NCI-H146 (cell line): ENCODE data around the gene CDC42EP1.

ENCODE experiments used
- DNase-seq: peaks from one replicate; lab custom pipeline; 2025; lab: John Stamatoyannopoulos, UW

Gene CDC42EP1

DNA sequence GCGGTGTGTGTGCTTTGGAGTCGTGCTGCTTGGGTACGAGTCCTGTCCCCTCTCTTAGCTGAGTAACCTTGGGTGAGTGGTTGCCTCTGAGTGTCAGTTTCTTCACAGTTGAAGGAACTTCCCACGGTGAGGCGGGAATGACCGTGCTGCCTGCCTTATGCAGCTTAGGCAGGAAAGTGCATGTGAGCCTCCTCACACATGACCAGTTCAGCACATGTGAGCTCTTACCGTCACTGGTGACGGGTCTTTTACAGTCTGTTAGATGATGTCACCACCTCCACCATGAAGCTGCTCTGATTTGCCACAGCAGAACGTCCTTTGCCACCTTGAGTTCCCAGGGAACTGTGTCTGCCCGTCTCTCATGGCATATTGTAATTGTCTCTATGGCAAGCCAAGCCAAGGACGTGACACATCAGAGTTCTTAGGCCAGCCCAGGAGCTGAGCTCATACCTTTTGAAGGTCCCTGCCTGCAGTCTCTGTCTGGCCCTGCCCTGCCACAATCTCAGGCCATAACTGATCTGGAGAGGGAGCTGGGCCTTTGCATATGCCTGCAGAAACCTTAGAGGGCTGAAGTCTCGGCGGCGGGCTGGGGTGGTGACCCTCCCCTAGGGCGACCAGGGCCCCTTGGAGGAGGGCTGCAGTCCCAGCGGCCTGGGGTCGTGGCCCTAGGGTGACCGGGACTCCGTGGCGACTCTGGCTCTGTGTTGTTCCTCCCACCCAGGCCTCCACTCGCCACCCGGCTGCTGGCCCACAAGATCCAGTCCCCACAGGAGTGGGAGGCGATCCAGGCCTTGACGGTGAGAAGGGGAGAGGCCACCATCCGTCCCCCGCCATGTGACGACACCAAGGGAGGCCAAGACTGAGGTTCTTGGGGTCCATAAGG lies 56.2 kb downstream of the CDC42EP1 start:
- no peak for DNase-seq

DNA sequence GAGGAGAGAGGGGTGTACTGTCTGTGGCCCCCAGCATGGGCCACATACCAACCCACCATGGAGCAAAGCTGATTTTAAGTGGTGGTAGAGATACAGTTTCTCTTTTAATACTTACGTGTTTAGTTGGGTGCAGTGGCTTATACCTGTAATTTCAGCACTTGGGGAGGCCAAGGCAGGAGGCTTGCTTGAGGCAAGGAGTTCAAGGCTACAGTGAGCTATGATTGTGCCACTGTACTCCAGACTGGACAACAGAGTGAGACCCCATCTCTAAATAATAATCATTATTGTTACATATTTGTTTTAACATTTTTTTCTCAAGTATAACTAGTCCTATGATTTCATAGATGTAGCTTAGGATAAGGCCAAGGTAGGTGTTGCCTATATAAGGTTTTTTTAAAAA lies 57.2 kb downstream of the CDC42EP1 start:
- no peak for DNase-seq

DNA sequence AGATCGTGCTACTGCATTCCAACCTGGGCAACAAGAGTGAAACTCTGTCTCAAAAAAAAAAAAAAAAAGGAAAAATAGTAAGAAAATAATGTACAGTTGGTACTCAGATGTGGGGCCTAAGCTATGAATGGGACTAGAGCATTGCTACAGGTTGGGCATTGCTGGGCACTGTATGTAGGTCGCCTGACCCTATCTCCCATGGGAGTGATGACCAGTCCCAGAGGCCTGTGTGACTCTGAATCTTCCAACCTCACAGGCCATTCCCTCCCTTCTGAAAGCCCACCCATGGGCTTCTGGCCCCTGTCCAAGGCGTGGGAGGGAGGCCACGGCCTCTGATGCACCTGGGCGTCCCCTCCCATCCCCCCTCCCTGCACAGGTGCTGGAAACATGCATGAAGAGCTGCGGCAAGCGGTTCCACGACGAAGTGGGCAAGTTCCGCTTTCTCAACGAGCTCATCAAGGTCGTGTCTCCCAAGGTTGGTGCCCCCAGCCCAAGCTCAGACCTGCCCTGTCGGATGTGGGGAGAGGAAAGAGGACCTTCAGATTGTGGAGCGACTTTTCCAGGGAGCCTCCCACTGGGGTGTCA lies 57.9 kb downstream of the CDC42EP1 start:
- no peak for DNase-seq

DNA sequence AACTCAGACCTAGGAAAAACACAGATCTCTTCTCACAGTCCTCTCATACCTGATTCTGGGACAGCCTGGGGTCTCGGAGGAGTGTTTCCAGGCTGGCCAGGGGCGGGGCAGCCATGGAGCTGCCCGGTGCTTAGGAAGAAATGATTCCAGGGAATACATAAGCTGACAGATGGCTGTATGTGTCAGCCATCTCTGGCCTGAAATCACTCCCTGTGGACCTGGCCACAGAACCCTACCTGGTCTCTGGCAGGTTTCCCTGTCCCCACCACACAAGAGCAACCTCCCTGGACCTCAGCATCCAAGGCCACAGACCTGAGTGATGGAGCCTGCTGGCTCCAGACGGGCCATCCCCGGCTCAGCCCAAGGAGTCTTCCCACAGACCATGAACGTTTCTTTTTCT lies 58.4 kb downstream of the CDC42EP1 start:
- DNase-seq = no peak
